Measurements from ENCODE around the gene MIS18A.

- TF ChIP-seq, protein P1, sequence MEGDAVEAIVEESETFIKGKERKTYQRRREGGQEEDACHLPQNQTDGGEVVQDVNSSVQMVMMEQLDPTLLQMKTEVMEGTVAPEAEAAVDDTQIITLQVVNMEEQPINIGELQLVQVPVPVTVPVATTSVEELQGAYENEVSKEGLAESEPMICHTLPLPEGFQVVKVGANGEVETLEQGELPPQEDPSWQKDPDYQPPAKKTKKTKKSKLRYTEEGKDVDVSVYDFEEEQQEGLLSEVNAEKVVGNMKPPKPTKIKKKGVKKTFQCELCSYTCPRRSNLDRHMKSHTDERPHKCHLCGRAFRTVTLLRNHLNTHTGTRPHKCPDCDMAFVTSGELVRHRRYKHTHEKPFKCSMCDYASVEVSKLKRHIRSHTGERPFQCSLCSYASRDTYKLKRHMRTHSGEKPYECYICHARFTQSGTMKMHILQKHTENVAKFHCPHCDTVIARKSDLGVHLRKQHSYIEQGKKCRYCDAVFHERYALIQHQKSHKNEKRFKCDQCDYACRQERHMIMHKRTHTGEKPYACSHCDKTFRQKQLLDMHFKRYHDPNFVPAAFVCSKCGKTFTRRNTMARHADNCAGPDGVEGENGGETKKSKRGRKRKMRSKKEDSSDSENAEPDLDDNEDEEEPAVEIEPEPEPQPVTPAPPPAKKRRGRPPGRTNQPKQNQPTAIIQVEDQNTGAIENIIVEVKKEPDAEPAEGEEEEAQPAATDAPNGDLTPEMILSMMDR (IDR thresholded peaks at IDR 0.05): no peak
- TF ChIP-seq POLR2A (IDR thresholded peaks at IDR 0.05): no peak
Measured at GRCh38 chr21:32279377-32279680, 480 bp upstream of the MIS18A start.

All from adrenal gland (tissue), 5 donors.